NCI-H187 treated with DMSO at 0.1 percent for 48 hours (cell line): ENCODE results near the gene GPX4.
A peak's percentile ranks its signal among the peaks of the same experiment; 100 is the strongest.

ENCODE experiments used
- DNase-seq: peaks from one replicate; lab custom pipeline; 2025; lab: John Stamatoyannopoulos, UW

Gene GPX4, protein sequence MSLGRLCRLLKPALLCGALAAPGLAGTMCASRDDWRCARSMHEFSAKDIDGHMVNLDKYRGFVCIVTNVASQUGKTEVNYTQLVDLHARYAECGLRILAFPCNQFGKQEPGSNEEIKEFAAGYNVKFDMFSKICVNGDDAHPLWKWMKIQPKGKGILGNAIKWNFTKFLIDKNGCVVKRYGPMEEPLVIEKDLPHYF

DNA sequence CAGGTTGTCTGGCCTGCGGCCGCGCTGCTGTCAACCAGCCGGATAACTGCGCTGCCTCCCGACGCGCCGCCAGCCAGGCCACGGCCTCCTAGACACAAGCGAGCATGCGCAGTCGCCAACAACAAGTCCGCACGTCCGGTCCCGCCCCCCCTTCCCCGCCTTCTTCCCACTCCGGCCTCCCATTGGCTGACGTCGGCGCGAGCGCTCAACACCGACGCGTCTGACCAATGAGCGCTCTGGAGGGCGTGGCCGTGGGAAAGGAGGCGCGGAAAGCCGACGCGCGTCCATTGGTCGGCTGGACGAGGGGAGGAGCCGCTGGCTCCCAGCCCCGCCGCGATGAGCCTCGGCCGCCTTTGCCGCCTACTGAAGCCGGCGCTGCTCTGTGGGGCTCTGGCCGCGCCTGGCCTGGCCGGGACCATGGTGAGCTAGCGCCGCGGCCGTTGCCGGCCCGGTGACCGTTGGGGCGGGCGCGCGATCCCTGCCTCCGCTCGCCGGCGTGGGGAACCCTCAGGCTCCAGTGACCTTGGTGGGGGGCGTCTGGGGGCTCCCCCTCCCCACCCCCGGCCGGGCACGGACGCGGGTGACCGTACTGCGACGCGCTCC lies at the start of gene GPX4:
Gene GPX4, plus strand, starts transcription at position 287 of the 603 bp plus-strand sequence. Its CDS starts 50 bp downstream, at position 337.
- DNase-seq, result peak; percentile 92

DNA sequence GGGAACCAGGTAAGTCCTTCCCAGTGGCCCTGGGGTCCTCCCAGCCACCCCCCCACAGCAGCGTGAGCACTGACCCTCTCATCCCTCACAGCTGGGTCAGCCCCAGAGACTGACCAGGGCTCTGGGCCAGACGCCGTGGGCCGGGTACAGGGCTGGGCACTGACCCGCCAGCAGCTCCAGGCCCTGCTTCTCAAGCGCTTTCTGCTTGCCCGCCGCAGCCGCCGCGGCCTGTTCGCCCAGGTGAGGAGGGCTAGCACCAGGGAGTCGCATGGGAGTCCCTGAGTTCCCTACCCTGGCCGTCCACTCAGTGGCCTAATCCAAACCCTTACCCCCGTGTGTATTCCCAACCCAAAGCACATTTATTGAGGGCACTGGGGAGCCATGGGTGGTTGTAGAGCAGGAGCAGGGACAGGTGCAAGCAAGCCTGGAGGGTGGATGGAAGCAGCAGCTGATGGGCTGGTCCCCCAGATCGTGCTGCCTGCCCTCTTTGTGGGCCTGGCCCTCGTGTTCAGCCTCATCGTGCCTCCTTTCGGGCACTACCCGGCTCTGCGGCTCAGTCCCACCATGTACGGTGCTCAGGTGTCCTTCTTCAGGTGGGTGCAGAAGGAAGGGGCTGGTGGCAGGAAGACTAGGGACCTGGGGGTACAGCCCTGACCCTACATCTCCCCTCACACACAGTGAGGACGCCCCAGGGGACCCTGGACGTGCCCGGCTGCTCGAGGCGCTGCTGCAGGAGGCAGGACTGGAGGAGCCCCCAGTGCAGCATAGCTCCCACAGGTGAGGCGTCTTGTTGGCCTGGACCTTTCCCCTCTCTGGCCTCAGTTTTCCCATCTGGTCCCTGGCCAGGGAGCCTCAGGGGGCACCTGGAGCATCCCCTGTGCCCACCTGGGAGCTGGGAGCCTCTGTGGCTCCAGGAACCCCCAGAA lies 49.4 kb upstream of the GPX4 start:
- DNase-seq, result no peak

DNA sequence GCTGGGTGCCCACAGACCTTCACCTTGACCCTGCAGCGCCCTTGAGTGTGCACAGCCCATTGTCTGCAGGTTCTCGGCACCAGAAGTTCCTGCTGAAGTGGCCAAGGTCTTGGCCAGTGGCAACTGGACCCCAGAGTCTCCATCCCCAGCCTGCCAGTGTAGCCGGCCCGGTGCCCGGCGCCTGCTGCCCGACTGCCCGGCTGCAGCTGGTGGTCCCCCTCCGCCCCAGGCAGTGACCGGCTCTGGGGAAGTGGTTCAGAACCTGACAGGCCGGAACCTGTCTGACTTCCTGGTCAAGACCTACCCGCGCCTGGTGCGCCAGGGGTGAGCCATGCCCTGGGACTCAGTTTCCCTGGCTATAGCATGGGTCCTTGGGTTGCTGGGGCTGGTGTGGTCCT lies 48.8 kb upstream of the GPX4 start:
- DNase-seq, result no peak

DNA sequence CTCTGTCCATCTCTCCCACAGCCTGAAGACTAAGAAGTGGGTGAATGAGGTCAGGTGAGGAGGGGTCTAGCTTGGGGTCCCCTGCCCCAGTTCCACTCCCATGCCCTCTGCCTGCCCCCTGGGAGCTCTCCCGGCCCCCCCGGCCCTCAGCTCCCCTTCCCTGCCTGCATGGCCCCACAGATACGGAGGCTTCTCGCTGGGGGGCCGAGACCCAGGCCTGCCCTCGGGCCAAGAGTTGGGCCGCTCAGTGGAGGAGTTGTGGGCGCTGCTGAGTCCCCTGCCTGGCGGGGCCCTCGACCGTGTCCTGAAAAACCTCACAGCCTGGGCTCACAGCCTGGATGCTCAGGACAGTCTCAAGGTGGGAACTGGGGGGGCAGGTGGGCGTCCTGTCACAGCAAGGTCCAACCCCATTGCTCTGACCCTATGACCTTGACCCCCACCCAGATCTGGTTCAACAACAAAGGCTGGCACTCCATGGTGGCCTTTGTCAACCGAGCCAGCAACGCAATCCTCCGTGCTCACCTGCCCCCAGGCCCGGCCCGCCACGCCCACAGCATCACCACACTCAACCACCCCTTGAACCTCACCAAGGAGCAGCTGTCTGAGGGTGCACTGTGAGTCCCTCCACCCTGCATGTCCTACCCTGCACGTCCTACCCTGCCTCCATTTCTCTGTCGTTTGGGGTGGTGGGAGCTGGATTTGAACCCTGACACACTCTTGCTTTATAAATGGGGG lies 47.7 kb upstream of the GPX4 start:
- DNase-seq, result no peak

DNA sequence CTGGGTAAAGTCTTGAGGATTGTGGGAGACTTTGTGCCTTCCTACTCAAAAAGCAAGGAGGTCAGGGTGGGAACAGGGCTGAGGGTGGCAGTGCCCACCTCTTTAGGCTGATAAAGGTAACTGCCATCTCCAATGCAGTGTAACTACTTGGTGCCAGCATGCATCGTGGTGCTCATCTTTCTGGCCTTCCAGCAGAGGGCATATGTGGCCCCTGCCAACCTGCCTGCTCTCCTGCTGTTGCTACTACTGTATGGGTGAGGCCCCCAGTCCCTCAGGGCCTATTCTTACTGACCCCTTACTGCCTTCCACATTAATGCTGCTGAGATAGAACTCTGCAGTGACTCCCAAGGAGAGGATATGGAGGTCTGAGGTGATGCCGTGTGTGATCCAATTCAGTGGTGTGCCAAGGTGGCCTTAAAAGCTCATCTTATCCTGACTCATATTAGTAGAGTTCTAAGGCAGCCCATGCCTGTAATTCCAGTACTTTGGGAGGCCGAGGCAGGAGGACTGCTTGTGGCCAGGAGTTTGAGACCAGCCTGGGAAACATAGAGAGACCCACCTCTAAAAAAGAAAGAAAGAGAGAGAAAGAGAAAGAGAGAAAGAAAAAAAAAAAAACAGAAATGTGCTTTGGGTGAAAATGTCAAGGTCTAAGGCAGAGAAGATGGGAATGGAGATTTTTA lies 46.5 kb upstream of the GPX4 start:
- DNase-seq, result no peak

DNA sequence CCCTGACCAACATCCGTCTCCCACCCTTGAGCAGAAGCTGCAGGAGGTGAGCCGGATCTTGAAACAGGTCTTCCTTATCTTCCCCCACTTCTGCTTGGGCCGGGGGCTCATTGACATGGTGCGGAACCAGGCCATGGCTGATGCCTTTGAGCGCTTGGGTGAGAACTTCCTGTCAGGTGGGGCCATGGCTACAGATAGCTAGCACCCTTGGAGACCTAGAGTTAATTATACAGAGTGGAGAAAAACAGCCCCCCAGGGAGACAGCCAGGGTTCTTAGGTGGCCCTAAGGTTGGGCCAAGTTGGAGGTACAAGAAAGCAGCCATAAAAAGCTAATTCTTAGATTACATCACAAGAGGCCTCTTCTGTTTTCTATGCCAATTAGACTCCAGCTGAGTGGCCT lies 45.7 kb upstream of the GPX4 start:
- no peak for DNase-seq

DNA sequence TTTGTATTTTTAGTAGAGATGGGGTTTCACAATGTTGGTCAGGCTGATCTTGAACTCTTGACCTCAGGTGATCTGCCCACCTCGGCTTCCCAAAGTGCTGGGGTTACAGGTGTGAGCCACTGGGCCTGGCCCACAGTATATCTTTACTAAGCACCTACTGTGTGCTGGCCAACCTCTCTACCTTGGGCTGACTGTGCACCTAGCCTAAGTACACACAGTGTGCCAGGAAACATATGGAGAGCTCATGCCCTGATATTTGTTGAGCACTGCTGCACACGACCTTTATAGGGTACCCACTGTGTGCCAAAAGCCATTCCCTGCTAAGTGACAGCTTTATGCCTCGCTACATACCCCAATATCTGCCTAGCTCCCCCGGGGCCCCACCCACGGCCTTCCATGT lies 43.1 kb upstream of the GPX4 start:
- no peak for DNase-seq

DNA sequence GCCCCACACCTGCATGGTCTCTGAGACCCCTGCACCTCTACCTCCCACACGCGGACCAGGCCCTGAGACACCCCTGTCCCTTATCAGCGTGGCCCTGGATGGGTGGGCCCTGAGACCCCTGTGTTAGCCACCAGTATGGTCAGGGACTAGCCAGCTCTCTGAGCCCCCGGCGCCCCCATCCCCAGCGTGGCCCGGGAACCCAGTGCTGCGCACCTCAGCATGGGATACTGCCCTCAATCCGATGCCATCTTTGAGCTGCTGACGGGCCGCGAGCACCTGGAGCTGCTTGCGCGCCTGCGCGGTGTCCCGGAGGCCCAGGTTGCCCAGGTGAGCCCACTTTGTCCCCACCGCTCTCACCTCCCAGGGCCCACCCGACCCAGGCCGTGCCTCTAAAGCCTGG lies 41.8 kb upstream of the GPX4 start:
- DNase-seq, result no peak

DNA sequence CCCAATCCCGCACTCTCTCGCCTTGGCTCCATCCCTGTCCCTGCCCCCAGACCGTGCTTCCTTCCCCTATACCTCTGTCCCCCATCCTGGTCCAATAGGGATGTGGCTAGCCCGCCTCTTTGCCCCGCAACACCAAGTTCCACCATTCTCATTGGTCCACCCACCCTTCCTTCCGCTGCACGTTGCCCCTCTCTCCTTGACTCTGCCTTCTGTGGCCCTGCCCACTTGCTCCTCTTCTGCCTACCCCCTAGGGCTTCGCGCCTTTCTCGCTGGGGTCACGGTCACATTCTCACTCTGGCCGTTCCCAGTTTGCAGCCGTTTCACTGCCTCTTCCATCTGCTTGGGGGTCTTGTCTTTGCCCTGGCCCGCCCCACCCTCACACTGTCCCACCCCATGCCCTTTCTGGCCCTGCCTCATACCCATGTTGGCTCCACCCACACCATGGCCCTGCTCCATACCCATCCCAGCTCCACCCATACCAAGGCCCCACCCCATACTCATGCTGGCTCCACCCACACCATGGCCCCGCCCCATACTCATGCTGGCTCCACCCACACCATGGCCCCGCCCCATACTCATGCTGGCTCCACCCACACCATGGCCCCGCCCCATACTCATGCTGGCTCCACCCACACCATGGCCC lies 41.3 kb upstream of the GPX4 start:
- no peak for DNase-seq

DNA sequence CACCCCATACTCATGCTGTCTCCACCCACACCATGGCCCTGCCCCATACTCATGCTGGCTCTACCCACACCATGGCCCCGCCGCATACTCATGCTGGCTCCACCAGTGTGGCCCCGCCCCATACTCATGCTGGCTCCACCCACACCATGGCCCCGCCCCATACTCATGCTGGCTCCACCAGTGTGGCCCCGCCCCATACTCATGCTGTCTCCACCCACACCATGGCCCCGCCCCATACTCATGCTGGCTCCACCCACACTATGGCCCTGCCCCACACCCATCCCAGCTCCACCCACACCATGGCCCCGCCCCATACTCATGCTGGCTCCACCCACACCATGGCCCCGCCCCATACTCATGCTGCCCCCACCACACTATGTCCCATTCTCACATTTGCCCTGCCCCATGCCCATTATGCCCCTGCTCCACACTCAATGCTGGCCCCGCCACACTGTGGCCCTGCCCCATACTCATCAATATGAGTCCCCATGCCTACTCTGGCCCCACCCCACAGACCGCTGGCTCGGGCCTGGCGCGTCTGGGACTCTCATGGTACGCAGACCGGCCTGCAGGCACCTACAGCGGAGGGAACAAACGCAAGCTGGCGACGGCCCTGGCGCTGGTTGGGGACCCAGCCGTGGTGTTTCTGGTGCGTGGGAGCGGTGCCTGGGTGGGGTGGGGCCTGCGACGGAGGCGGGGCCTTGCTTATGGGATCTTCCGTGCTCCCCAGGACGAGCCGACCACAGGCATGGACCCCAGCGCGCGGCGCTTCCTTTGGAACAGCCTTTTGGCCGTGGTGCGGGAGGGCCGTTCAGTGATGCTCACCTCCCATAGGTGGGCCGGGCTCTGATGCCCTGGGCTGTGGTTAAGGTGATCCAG lies 40.5 kb upstream of the GPX4 start:
- no peak for DNase-seq

DNA sequence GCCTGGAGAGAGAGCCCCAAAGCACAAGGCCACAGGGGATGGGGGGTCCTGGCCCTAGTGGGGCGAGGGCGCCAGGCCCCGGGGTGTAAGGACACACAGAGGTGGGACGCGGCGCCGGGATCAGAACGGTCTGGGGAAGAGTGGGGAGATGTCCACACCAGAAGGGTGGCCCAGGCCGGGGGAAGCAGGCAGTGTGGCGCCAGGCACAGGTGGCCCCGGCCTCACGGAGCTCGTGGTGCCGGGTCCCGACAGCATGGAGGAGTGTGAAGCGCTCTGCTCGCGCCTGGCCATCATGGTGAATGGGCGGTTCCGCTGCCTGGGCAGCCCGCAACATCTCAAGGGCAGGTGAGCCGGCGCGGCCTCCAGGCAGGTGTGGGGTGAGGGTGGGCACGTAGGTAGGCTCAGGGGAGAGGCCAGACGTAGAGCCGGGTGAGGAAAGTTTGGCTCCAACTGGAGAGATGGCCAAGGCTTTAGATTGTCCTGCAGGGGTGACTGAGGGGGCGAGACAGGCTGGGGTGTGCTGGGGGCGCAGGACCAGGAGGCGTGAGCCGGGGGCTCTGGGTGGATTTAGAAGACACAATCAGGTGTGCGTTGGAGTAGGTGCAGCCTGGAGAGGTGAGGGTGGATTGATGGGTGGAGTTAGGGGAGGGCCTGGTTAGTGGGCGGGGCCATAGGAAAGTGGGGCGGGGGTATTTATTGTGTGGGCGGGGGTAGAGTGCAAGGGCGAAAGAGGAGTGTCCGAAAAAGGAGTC lies 39.7 kb upstream of the GPX4 start:
- DNase-seq, result no peak

DNA sequence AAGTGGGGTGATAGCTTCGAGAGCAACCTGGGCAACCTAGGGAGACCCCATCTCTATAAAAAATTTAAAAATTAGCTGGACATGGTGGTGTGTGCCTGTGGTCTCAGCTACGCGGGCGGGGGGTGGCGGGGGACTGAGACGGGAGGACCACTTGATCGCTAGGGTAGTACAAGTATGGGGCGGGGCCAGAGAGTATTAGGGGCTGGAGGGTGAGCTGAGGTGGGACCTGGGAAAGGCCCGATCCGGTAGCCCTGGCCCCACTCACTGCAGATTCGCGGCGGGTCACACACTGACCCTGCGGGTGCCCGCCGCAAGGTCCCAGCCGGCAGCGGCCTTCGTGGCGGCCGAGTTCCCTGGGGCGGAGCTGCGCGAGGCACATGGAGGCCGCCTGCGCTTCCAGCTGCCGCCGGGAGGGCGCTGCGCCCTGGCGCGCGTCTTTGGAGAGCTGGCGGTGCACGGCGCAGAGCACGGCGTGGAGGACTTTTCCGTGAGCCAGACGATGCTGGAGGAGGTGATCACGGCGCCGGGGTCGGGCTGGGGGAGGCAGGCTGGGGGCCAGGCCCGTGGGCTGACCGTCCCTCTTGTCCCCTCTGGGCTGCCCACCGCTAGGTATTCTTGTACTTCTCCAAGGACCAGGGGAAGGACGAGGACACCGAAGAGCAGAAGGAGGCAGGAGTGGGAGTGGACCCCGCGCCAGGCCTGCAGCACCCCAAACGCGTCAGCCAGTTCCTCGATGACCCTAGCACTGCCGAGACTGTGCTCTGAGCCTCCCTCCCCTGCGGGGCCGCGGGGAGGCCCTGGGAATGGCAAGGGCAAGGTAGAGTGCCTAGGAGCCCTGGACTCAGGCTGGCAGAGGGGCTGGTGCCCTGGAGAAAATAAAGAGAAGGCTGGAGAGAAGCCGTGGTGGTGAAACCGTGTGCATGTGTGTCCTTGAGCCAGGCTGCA lies 38.9 kb upstream of the GPX4 start:
- no peak for DNase-seq

DNA sequence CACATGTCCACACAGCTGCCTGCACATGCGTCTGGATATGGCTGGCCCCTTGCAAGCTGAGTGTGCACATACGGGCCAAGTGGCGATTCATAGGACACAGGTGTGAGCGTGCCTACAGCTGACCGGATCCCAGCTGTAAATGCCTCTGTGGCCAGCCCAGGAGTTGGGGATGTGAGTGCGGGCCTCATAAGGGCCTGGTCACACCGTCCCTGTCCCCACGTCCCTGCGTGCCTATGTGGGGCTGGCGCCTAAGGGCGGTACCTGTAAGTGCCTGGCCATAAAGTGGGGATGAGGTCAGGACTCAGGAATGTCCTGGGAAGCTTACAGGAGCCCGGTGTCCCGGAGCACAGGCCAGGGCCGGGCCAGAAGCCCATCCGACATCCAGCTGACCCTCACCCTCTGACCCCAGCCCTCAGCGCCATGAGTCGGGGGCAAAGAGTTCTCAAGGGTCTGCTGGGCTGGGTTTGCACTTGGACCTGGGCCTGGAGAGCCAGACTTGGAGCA lies 38.1 kb upstream of the GPX4 start:
- DNase-seq, result no peak

DNA sequence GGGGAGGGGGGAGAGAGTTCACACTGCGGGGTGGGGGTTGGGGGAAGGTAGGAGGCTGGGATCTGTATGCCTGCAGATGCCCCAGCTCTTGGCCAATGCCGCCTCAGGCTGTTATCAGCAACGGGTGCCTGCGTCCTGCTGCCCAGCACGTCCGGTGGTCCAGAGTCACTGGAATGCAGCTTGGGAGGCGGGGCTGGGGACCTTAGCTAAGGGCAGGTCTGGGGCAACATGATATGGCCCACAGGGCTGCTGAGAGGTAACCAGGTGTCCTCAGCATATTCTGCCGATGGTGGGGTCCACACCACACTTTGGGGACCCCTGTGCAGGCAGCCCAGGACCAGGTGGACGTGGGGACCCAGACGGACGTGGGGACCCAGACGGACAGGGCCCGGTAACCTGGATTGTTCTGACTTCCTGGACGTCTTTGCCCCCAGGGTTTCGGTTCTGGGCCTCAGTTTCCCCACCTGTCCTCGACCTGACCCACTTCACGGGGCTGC lies 37.5 kb upstream of the GPX4 start:
- no peak for DNase-seq

DNA sequence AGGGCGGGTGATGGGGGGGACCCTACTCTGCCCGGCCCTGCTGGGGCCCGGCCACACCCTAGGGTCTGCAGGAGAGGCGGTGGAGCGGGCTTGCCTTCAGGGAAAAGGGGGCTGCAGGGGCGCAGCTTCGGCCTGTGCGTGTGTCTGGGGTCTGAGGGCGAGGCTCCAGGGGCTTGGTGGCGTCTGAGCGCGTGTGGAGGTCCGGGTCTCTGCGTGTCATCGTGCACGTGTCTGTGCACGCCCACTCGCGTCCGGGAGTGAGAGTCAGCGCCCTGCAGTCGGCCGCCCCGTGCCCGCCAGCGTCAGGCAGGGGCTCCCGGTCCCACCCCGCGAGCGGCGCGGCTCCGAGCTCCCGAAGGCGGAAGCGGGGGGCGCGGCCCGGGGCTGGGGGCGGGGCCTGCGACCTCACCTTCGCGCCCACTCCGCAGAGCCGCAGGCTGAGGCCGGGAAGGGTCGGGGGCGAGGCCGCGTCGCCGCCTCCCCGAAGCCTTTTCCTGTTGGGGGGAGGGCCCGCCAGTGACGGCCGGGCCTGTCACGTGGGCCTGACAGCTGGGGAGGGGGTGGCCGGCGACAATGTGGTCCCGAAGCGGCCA lies 37.0 kb upstream of the GPX4 start, which contains the start of gene ARHGAP45:
Gene ARHGAP45, plus strand, starts transcription at position 420 of the 593 bp plus-strand sequence. CDS start 239 bp downstream, outside the sequence.
- no peak for DNase-seq

DNA sequence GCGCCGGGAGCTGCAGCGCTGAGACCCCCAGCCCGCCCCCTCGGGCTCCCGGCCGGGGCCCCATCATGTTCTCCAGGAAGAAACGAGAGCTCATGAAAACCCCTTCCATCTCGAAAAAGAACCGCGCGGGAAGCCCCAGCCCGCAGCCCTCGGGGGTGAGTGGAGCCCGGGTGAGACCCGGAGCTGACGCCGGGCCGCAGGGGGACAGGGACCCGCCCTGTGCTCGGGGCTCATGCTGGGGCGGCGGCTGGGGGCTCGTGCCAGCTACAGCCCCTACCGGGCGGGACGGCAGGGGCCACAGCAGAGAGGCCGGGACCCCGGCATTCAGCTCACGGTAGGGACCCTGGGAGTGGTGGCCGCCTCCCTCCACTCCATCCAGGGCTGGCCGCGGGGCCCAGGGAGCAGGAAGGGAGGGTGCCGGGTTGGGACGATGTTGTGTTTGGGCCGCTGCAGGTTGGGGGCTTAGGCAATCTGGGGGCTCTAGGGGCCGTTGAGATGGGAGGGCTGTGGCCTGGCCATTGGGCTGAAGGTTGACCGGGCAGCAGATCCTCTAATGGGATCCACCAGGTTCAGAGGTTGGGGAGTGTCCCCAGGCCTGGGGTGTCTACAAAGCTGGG lies 36.3 kb upstream of the GPX4 start:
- no peak for DNase-seq
